Mucosa of rectum (tissue), 2 donors: Measurements from ENCODE around the gene EXOC6B.

Source experiments
- H3K27ac ChIP-seq, 2 donors: one replicate each; pipeline ENCODE4 v1.7.0; 2013; ENCODE audit warnings: inconsistent platforms in 2 of 2, low read depth in 2 of 2, low read length in 2 of 2
- H3K27me3 ChIP-seq, 2 donors: one replicate each; pipeline ENCODE4 v1.7.0; 2013; ENCODE audit warnings: low read length in 2 of 2; ENCODE audit not compliant: control insufficient read depth in 2 of 2, insufficient read depth in 2 of 2
- H3K36me3 ChIP-seq, 2 donors: one replicate each; pipeline ENCODE4 v1.7.0; 2013; ENCODE audit warnings: low read length in 2 of 2; ENCODE audit not compliant: control insufficient read depth in 2 of 2, insufficient read depth in 2 of 2
- H3K4me1 ChIP-seq, 2 donors: one replicate each; pipeline ENCODE4 v1.7.0; 2013; ENCODE audit warnings: low read length in 2 of 2, mild to moderate bottlenecking in 1 of 2; ENCODE audit not compliant: control insufficient read depth in 2 of 2, insufficient read depth in 2 of 2
- H3K4me3 ChIP-seq, 2 donors: one replicate each; pipeline ENCODE4 v1.7.0; 2013; ENCODE audit warnings: low read length in 2 of 2
- H3K9ac ChIP-seq, 2 donors: one replicate each; pipeline ENCODE4 v1.7.0; 2013; ENCODE audit warnings: low read length in 2 of 2, low read depth in 1 of 2, mild to moderate bottlenecking in 1 of 2
- H3K9me3 ChIP-seq, 2 donors: one replicate each; pipeline ENCODE4 v1.7.0; 2013; ENCODE audit warnings: low read length in 2 of 2; ENCODE audit not compliant: control insufficient read depth in 2 of 2
- donor health status: healthy.
- donor health status: Normal muscosa, but diverticular disease.

The EXOC6B gene

GRCh38 chr2:72825257-72826155 is at the start of gene EXOC6B:
Gene EXOC6B, minus strand, starts transcription at chr2:72826033.
- H3K4me3 ChIP-seq: peak within 1 kb of the TSS; percentile 88 to 97
- peak within 1 kb of the TSS; percentile 76 to 88 for H3K9ac ChIP-seq
- peak within 1 kb of the TSS; percentile 52 to 72 for H3K27ac ChIP-seq
- H3K36me3 ChIP-seq: no peaks in the 10 kb centered on the region
- H3K4me1 ChIP-seq: peaks cover 0 to 8% of the 10 kb centered on the region in 2 donors
- no peaks in the 10 kb centered on the region for H3K27me3 ChIP-seq
- H3K9me3 ChIP-seq: no peaks in the 10 kb centered on the region

- H3K4me3 ChIP-seq: no peak overlapping the region
- H3K36me3 ChIP-seq: no peaks in the 10 kb centered on the region
- no peaks in the 10 kb centered on the region for H3K9me3 ChIP-seq
- H3K9ac ChIP-seq: no peak overlapping the region
- no peaks in the 10 kb centered on the region for H3K27me3 ChIP-seq
- H3K27ac ChIP-seq: no peak overlapping the region
- no peaks in the 10 kb centered on the region for H3K4me1 ChIP-seq
Measured at GRCh38 chr2:72871880-72872279, 46.0 kb upstream of the EXOC6B start.

GRCh38 chr2:72871060-72871459 is 45.2 kb upstream of the EXOC6B start:
- Histone ChIP-seq H3K27ac (no peak overlapping the region), H3K4me3 (no peak overlapping the region), H3K27me3 (peaks cover 0 to 1% of the 10 kb centered on the region in 2 donors), H3K4me1 (no peaks in the 10 kb centered on the region), H3K9me3 (no peaks in the 10 kb centered on the region), H3K9ac (no peak overlapping the region), H3K36me3 (no peaks in the 10 kb centered on the region)

GRCh38 chr2:72864500-72864899 is 38.7 kb upstream of the EXOC6B start:
- Histone ChIP-seq H3K9ac (no peak overlapping the region), H3K4me1 (peaks cover 2 to 5% of the 10 kb centered on the region in 2 donors), H3K9me3 (no peaks in the 10 kb centered on the region), H3K27me3 (peaks cover 5 to 18% of the 10 kb centered on the region in 2 donors), H3K27ac (no peak overlapping the region), H3K36me3 (no peaks in the 10 kb centered on the region), H3K4me3 (no peak overlapping the region)

GRCh38 chr2:72863046-72863445 is 37.2 kb upstream of the EXOC6B start:
- H3K27me3 ChIP-seq: peaks cover 5 to 18% of the 10 kb centered on the region in 2 donors
- no peak overlapping the region for H3K4me3 ChIP-seq
- no peak overlapping the region for H3K9ac ChIP-seq
- H3K9me3 ChIP-seq: no peaks in the 10 kb centered on the region
- H3K4me1 ChIP-seq: peaks cover 2 to 5% of the 10 kb centered on the region in 2 donors
- H3K27ac ChIP-seq: no peak overlapping the region
- H3K36me3 ChIP-seq: no peaks in the 10 kb centered on the region

- Histone ChIP-seq H3K9me3 (no peaks in the 10 kb centered on the region), H3K9ac (no peak overlapping the region), H3K4me1 (peaks cover 2 to 5% of the 10 kb centered on the region in 2 donors), H3K4me3 (peak overlapping the region; percentile 47 to 66), H3K27me3 (peaks cover 5 to 18% of the 10 kb centered on the region in 2 donors), H3K36me3 (no peaks in the 10 kb centered on the region), H3K27ac (no peak overlapping the region)
Measured at GRCh38 chr2:72862239-72862988, 36.6 kb upstream of the EXOC6B start.

- Histone ChIP-seq H3K27me3 (peaks cover 15 to 23% of the 10 kb centered on the region in 2 donors), H3K4me3 (no peak overlapping the region), H3K27ac (no peak overlapping the region), H3K9ac (no peak overlapping the region), H3K36me3 (no peaks in the 10 kb centered on the region), H3K9me3 (no peaks in the 10 kb centered on the region), H3K4me1 (peaks cover 2 to 5% of the 10 kb centered on the region in 2 donors)
Measured at GRCh38 chr2:72859831-72860262, 34.0 kb upstream of the EXOC6B start.

- Histone ChIP-seq H3K4me1 (no peaks in the 10 kb centered on the region), H3K27ac (no peak overlapping the region), H3K27me3 (peaks cover under 1 to 12% of the 10 kb centered on the region in 2 donors), H3K9ac (no peak overlapping the region), H3K9me3 (no peaks in the 10 kb centered on the region), H3K4me3 (no peak overlapping the region), H3K36me3 (no peaks in the 10 kb centered on the region)
Measured at GRCh38 chr2:72851333-72851732, 25.5 kb upstream of the EXOC6B start.

GRCh38 chr2:72849138-72849462 is 23.3 kb upstream of the EXOC6B start:
- Histone ChIP-seq H3K27me3 (peaks cover 0 to under 1% of the 10 kb centered on the region in 2 donors), H3K9ac (no peak overlapping the region)

More at GRCh38 chr2:72849138-72849462, 23.3 kb upstream of the EXOC6B start:
- Histone ChIP-seq H3K4me3 (no peak overlapping the region), H3K4me1 (no peaks in the 10 kb centered on the region), H3K9me3 (no peaks in the 10 kb centered on the region), H3K36me3 (no peaks in the 10 kb centered on the region), H3K27ac (no peak overlapping the region)
